Measurements from ENCODE around the gene KCNF1.

The KCNF1 gene

GRCh38 chr2:10875126-10875525 is 36.6 kb upstream of the KCNF1 start:
- H3K4ac ChIP-seq (ENCODE audit: low read depth, low read length) = no peak overlapping the region
- H3K23ac ChIP-seq (ENCODE audit: low read length) = no peak overlapping the region
- no peak overlapping the region for H4K12ac ChIP-seq (ENCODE audit: low read depth, low read length)
- H3K79me1 ChIP-seq (ENCODE audit: low read length) = no peaks in the 10 kb centered on the region
- no peak overlapping the region for H2BK5ac ChIP-seq (ENCODE audit: low read depth, low read length, poor library complexity)
- no peak overlapping the region for H2BK12ac ChIP-seq (ENCODE audit: low read length)
- no peak overlapping the region for H2AFZ ChIP-seq (ENCODE audit: insufficient read depth, low read length, poor library complexity)
- no peak overlapping the region for H3K4me3 ChIP-seq (ENCODE audit: low read depth, low read length)
- H2BK120ac ChIP-seq (ENCODE audit: insufficient read depth, low read length, poor library complexity) = no peak overlapping the region
- H3K9ac ChIP-seq (ENCODE audit: low read length) = no peak overlapping the region
- no CpG with 5 or more reads among the region's 3 CpGs for WGBS (ENCODE audit: extremely low coverage, insufficient coverage, insufficient read length)
- no peak overlapping the region for H4K8ac ChIP-seq (ENCODE audit: low read depth, low read length)
- H4K91ac ChIP-seq (ENCODE audit: low read depth, low read length) = no peak overlapping the region
- H3K9me3 ChIP-seq (ENCODE audit: insufficient read depth, low read depth, low read length) = peaks cover 2% of the 10 kb centered on the region
- no peaks in the 10 kb centered on the region for H3K36me3 ChIP-seq (ENCODE audit: control insufficient read depth in 1 of 2, insufficient read depth in 2 of 2, low read length in 2 of 2)
- no peak overlapping the region for H3K18ac ChIP-seq (ENCODE audit: low read length)
- H2AK5ac ChIP-seq (ENCODE audit: low read length) = no peak overlapping the region
- H3K4me1 ChIP-seq (ENCODE audit: control insufficient read depth in 1 of 2, insufficient read depth in 2 of 2, low read length in 2 of 2) = no peaks in the 10 kb centered on the region
- no peaks in the 10 kb centered on the region for H3K27me3 ChIP-seq (ENCODE audit: insufficient read depth, low read length)
- H3K27ac ChIP-seq (ENCODE audit: low read depth, low read length) = no peak overlapping the region
- no peaks in the 10 kb centered on the region for H3K79me2 ChIP-seq (ENCODE audit: control insufficient read depth, insufficient read depth, low read length, poor library complexity)
- peak; percentile 36 to 74 for DNase-seq
- H3K4me2 ChIP-seq (ENCODE audit: low read length) = no peak overlapping the region
- H3K14ac ChIP-seq (ENCODE audit: low read length) = no peak overlapping the region

GRCh38 chr2:10876394-10876793 is 35.3 kb upstream of the KCNF1 start:
- H3K79me1 ChIP-seq (ENCODE audit: low read length) = no peaks in the 10 kb centered on the region
- no peaks in the 10 kb centered on the region for H3K4me1 ChIP-seq (ENCODE audit: control insufficient read depth in 1 of 2, insufficient read depth in 2 of 2, low read length in 2 of 2)
- no peak overlapping the region for H2AK5ac ChIP-seq (ENCODE audit: low read length)
- no peaks in the 10 kb centered on the region for H3K27me3 ChIP-seq (ENCODE audit: insufficient read depth, low read length)
- H3K23ac ChIP-seq (ENCODE audit: low read length) = no peak overlapping the region
- H2AFZ ChIP-seq (ENCODE audit: insufficient read depth, low read length, poor library complexity) = no peak overlapping the region
- no peak overlapping the region for H3K27ac ChIP-seq (ENCODE audit: low read depth, low read length)
- no CpG with 5 or more reads among the region's 3 CpGs for WGBS (ENCODE audit: extremely low coverage, insufficient coverage, insufficient read length)
- H2BK120ac ChIP-seq (ENCODE audit: insufficient read depth, low read length, poor library complexity) = no peak overlapping the region
- no peak overlapping the region for H3K9ac ChIP-seq (ENCODE audit: low read length)
- H3K14ac ChIP-seq (ENCODE audit: low read length) = no peak overlapping the region
- no peak overlapping the region for H4K91ac ChIP-seq (ENCODE audit: low read depth, low read length)
- no peak overlapping the region for H4K8ac ChIP-seq (ENCODE audit: low read depth, low read length)
- no peak overlapping the region for H3K18ac ChIP-seq (ENCODE audit: low read length)
- H3K4ac ChIP-seq (ENCODE audit: low read depth, low read length) = no peak overlapping the region
- DNase-seq = peak; percentile 14 to 78
- no peak overlapping the region for H2BK5ac ChIP-seq (ENCODE audit: low read depth, low read length, poor library complexity)
- H3K9me3 ChIP-seq (ENCODE audit: insufficient read depth, low read depth, low read length) = peaks cover 2% of the 10 kb centered on the region
- no peaks in the 10 kb centered on the region for H3K79me2 ChIP-seq (ENCODE audit: control insufficient read depth, insufficient read depth, low read length, poor library complexity)
- H3K4me3 ChIP-seq (ENCODE audit: low read depth, low read length) = no peak overlapping the region
- H3K36me3 ChIP-seq (ENCODE audit: control insufficient read depth in 1 of 2, insufficient read depth in 2 of 2, low read length in 2 of 2) = no peaks in the 10 kb centered on the region
- H2BK12ac ChIP-seq (ENCODE audit: low read length) = no peak overlapping the region
- H4K12ac ChIP-seq (ENCODE audit: low read depth, low read length) = no peak overlapping the region
- H3K4me2 ChIP-seq (ENCODE audit: low read length) = no peak overlapping the region

GRCh38 chr2:10876963-10877362 is 34.8 kb upstream of the KCNF1 start:
- H3K14ac ChIP-seq (ENCODE audit: low read length) = no peak overlapping the region
- H2BK120ac ChIP-seq (ENCODE audit: insufficient read depth, low read length, poor library complexity) = no peak overlapping the region
- H3K79me1 ChIP-seq (ENCODE audit: low read length) = no peaks in the 10 kb centered on the region
- H3K4me2 ChIP-seq (ENCODE audit: low read length) = no peak overlapping the region
- no peak overlapping the region for H4K8ac ChIP-seq (ENCODE audit: low read depth, low read length)
- H3K9me3 ChIP-seq (ENCODE audit: insufficient read depth, low read depth, low read length) = peaks cover 2% of the 10 kb centered on the region
- no peak for DNase-seq
- H3K36me3 ChIP-seq (ENCODE audit: control insufficient read depth in 1 of 2, insufficient read depth in 2 of 2, low read length in 2 of 2) = no peaks in the 10 kb centered on the region
- H3K4me3 ChIP-seq (ENCODE audit: low read depth, low read length) = no peak overlapping the region
- H2BK5ac ChIP-seq (ENCODE audit: low read depth, low read length, poor library complexity) = no peak overlapping the region
- H3K23ac ChIP-seq (ENCODE audit: low read length) = no peak overlapping the region
- H3K4me1 ChIP-seq (ENCODE audit: control insufficient read depth in 1 of 2, insufficient read depth in 2 of 2, low read length in 2 of 2) = no peaks in the 10 kb centered on the region
- no peak overlapping the region for H4K91ac ChIP-seq (ENCODE audit: low read depth, low read length)
- no peak overlapping the region for H3K4ac ChIP-seq (ENCODE audit: low read depth, low read length)
- H3K79me2 ChIP-seq (ENCODE audit: control insufficient read depth, insufficient read depth, low read length, poor library complexity) = no peaks in the 10 kb centered on the region
- H2BK12ac ChIP-seq (ENCODE audit: low read length) = no peak overlapping the region
- H3K27ac ChIP-seq (ENCODE audit: low read depth, low read length) = no peak overlapping the region
- no peak overlapping the region for H3K18ac ChIP-seq (ENCODE audit: low read length)
- no peak overlapping the region for H2AK5ac ChIP-seq (ENCODE audit: low read length)
- no CpG with 5 or more reads among the region's 2 CpGs for WGBS (ENCODE audit: extremely low coverage, insufficient coverage, insufficient read length)
- H2AFZ ChIP-seq (ENCODE audit: insufficient read depth, low read length, poor library complexity) = no peak overlapping the region
- no peak overlapping the region for H3K9ac ChIP-seq (ENCODE audit: low read length)
- no peaks in the 10 kb centered on the region for H3K27me3 ChIP-seq (ENCODE audit: insufficient read depth, low read length)
- H4K12ac ChIP-seq (ENCODE audit: low read depth, low read length) = no peak overlapping the region

- H3K4me2 ChIP-seq (ENCODE audit: low read length) = no peak overlapping the region
- no peak overlapping the region for H2AK5ac ChIP-seq (ENCODE audit: low read length)
- no peak overlapping the region for H2BK5ac ChIP-seq (ENCODE audit: low read depth, low read length, poor library complexity)
- H3K4me3 ChIP-seq (ENCODE audit: low read depth, low read length) = no peak overlapping the region
- no peaks in the 10 kb centered on the region for H3K79me1 ChIP-seq (ENCODE audit: low read length)
- H3K27ac ChIP-seq (ENCODE audit: low read depth, low read length) = no peak overlapping the region
- no peak overlapping the region for H3K23ac ChIP-seq (ENCODE audit: low read length)
- H2BK12ac ChIP-seq (ENCODE audit: low read length) = no peak overlapping the region
- H4K8ac ChIP-seq (ENCODE audit: low read depth, low read length) = no peak overlapping the region
- no peak overlapping the region for H3K4ac ChIP-seq (ENCODE audit: low read depth, low read length)
- H2AFZ ChIP-seq (ENCODE audit: insufficient read depth, low read length, poor library complexity) = no peak overlapping the region
- no peaks in the 10 kb centered on the region for H3K79me2 ChIP-seq (ENCODE audit: control insufficient read depth, insufficient read depth, low read length, poor library complexity)
- H3K27me3 ChIP-seq (ENCODE audit: insufficient read depth, low read length) = no peaks in the 10 kb centered on the region
- no peak overlapping the region for H3K14ac ChIP-seq (ENCODE audit: low read length)
- no CpG with 5 or more reads among the region's 11 CpGs for WGBS (ENCODE audit: extremely low coverage, insufficient coverage, insufficient read length)
- no peak overlapping the region for H3K9ac ChIP-seq (ENCODE audit: low read length)
- H2BK120ac ChIP-seq (ENCODE audit: insufficient read depth, low read length, poor library complexity) = no peak overlapping the region
- no peak overlapping the region for H4K12ac ChIP-seq (ENCODE audit: low read depth, low read length)
- H3K9me3 ChIP-seq (ENCODE audit: insufficient read depth, low read depth, low read length) = peaks cover 2% of the 10 kb centered on the region
- no peak overlapping the region for H4K91ac ChIP-seq (ENCODE audit: low read depth, low read length)
- no peak for DNase-seq
- H3K18ac ChIP-seq (ENCODE audit: low read length) = no peak overlapping the region
- no peaks in the 10 kb centered on the region for H3K36me3 ChIP-seq (ENCODE audit: control insufficient read depth in 1 of 2, insufficient read depth in 2 of 2, low read length in 2 of 2)
- H3K4me1 ChIP-seq (ENCODE audit: control insufficient read depth in 1 of 2, insufficient read depth in 2 of 2, low read length in 2 of 2) = no peaks in the 10 kb centered on the region
These were observed 34.1 kb upstream of the KCNF1 start for GRCh38 chr2:10877651-10878111.

Measured in trophoblast cell (in vitro differentiated cells and primary cell).